PFSK-1 (cell line): ENCODE data around the gene CYP17A1.

ENCODE experiments used
- POLR2AphosphoS5 ChIP-seq: IDR thresholded peaks from 2 replicates; pipeline ENCODE4 v1.6.1; 2012; ENCODE audit warnings: low read depth, mild to moderate bottlenecking, control low read depth, low read length, moderate library complexity
- REST ChIP-seq, 2 experiments: IDR thresholded peaks; 2 replicates each; pipeline versions ENCODE4 v1.6.1 to v1.8.0; 2011 to 2012; ENCODE audit warnings: low read depth in 2 of 2, low read length in 2 of 2, control low read depth in 1 of 2, inconsistent platforms in 1 of 2, mild to moderate bottlenecking in 1 of 2, moderate library complexity in 1 of 2; ENCODE audit not compliant: insufficient read depth in 1 of 2
- SIN3A ChIP-seq: IDR thresholded peaks from 2 replicates; pipeline ENCODE4 v1.6.1; 2012; ENCODE audit warnings: mild to moderate bottlenecking, low read length, moderate library complexity, borderline replicate concordance; ENCODE audit not compliant: insufficient read depth
- TAF1 ChIP-seq: IDR thresholded peaks from 2 replicates; pipeline ENCODE4 v1.6.1; 2012; ENCODE audit warnings: low read length, control low read depth, borderline replicate concordance; ENCODE audit not compliant: insufficient read depth

- TF ChIP-seq SIN3A (no peak), POLR2AphosphoS5 (no peak), REST (IDR thresholded peaks at IDR 0.05; ENCODE audit: insufficient read depth in 1 of 2, low read depth in 2 of 2, low read length in 2 of 2) (no peak), TAF1 (no peak)
Observed at GRCh38 chr10:102834143-102834542, 3.1 kb downstream of the CYP17A1 start.
